Panc1 (cell line): ENCODE data around the gene UGT1A10. TPM values are rescaled to one million over a fixed set of nuclear protein-coding genes. Genes with fewer than 3 reads are reported as not detected.

Experiments
- ATAC-seq: fragments of 200-7000 bp; cut with Tn5 transposase; 2 replicates; pipeline ENCODE4 v1.9.1; 2020; ENCODE audit warnings: mild to moderate bottlenecking, moderate library complexity
- BruUV-seq: library from RNA; stranded (reverse); fragments of 400-500 nt; replicated peaks from 2 replicates; lab custom pipeline; 2021; lab: Mats Ljungman, UMichigan
- CTCF ChIA-PET: fragments of 300-600 bp; sonication (Branson Sonifier 250); formaldehyde crosslinking; loops from one replicate; lab custom pipeline; 2022; ENCODE audit warnings: antibody characterized with exemption; lab: Charles Lee
- POLR2A ChIA-PET: fragments of 300-600 bp; sonication (Branson Sonifier 250); formaldehyde crosslinking; loops from one replicate; lab custom pipeline; 2022; ENCODE audit warnings: antibody characterized with exemption; lab: Charles Lee
- DNase-seq: peaks from one replicate; pipeline ENCODE4 v3.0.0-alpha.2; 2010; ENCODE audit warnings: low read depth, low spot score
- H3K27ac ChIP-seq: 2 replicates; pipeline ENCODE4 v1.5.1; 2011; ENCODE audit warnings: mild to moderate bottlenecking, low read length, inconsistent platforms
- H3K27me3 ChIP-seq: fragments of 200-500 bp; sonication (Bioruptor generic); 2 replicates; pipeline ENCODE4 v1.6.0; 2014; ENCODE audit warnings: low read length, inconsistent platforms; ENCODE audit not compliant: control insufficient read depth, insufficient read depth
- H3K36me3 ChIP-seq: fragments of 200-500 bp; sonication (Bioruptor generic); 2 replicates; pipeline ENCODE4 v1.5.1; 2014; ENCODE audit warnings: inconsistent platforms, mild to moderate bottlenecking, low read length, moderate library complexity; ENCODE audit not compliant: control insufficient read depth, insufficient read depth
- H3K4me1 ChIP-seq: 2 replicates; pipeline ENCODE4 v1.5.1; 2011; ENCODE audit warnings: inconsistent platforms, mild to moderate bottlenecking, low read length, moderate library complexity; ENCODE audit not compliant: control insufficient read depth, insufficient read depth
- H3K4me3 ChIP-seq, 2 experiments: 2 replicates each; pipeline ENCODE4 v1.5.1; 2011 to 2012; ENCODE audit warnings: low read depth in 2 of 2, low read length in 2 of 2, mild to moderate bottlenecking in 2 of 2, inconsistent platforms in 1 of 2, moderate library complexity in 1 of 2
- H3K9me3 ChIP-seq: fragments of 200-500 bp; sonication (Bioruptor generic); 2 replicates; pipeline ENCODE4 v1.5.1; 2014; ENCODE audit warnings: low read depth, mild to moderate bottlenecking, inconsistent platforms, low read length, moderate library complexity; ENCODE audit not compliant: control insufficient read depth, insufficient read depth
- CTCF ChIP-seq: fragments of 450-650 bp; IDR thresholded peaks from 2 replicates; pipeline ENCODE4 v1.5.1; 2017; ENCODE audit warnings: mild to moderate bottlenecking
- POLR2AphosphoS5 ChIP-seq: IDR thresholded peaks from 2 replicates; pipeline ENCODE4 v1.6.1; 2012; ENCODE audit warnings: mild to moderate bottlenecking, low read depth, low read length, moderate library complexity
- REST ChIP-seq, 2 experiments: IDR thresholded peaks; 2 replicates each; pipeline ENCODE4 v1.6.1; 2011 to 2012; ENCODE audit warnings: low read depth in 2 of 2, control low read depth in 1 of 2, low read length in 1 of 2, mild to moderate bottlenecking in 1 of 2, moderate library complexity in 1 of 2; ENCODE audit not compliant: insufficient read depth in 1 of 2
- SIN3A ChIP-seq: IDR thresholded peaks from 2 replicates; pipeline ENCODE4 v1.6.1; 2012; ENCODE audit warnings: low read depth, mild to moderate bottlenecking, low read length, moderate library complexity, borderline replicate concordance; ENCODE audit not compliant: insufficient read depth
- TCF7L2 ChIP-seq: IDR thresholded peaks from 2 replicates; pipeline ENCODE4 v1.6.1; 2011; ENCODE audit warnings: mild to moderate bottlenecking, low read depth, low read length, inconsistent platforms
- in situ Hi-C: cut with HindIII; loops from 2 replicates; pipeline ENCODE4 v1.10.0; 2016; ENCODE audit warnings: low sequenced_read_pairs, low pct_unique_long_range_greater_than_20kb
- intact Hi-C: fragments of 100-400 bp; cut with micrococcal nuclease; formaldehyde crosslinking; loops from one replicate; pipeline ENCODE4 v1.10.0; 2022; ENCODE audit not compliant: unreplicated experiment
- total RNA-seq: library from RNA; stranded (reverse); gene quantifications from one replicate; pipeline ENCODE4 v1.2.1, GENCODE V29; 2021; ENCODE audit not compliant: unreplicated experiment

UGT1A10 gene
- total RNA-seq, 1 experiment from 2014 or later: not detected

- no TSS peak for BruUV-seq
- Histone ChIP-seq H3K4me1 (no peaks in the 10 kb centered on the region), H3K27me3 (no peaks in the 10 kb centered on the region), H3K27ac (no peak overlapping the region), H3K4me3 (no peak overlapping the region), H3K9me3 (no peaks in the 10 kb centered on the region), H3K36me3 (no peaks in the 10 kb centered on the region)
- no peak for TF ChIP-seq TCF7L2
- ATAC-seq (no peak), DNase-seq (no peak)
- in situ Hi-C loops: no loop called here
- ChIA-PET POLR2A (no interaction called here), CTCF (no interaction called here)
- intact Hi-C loops: no loop called here
Observed at GRCh38 chr2:233740870-233741269, 104.6 kb downstream of the UGT1A10 start.

- H3K9me3 ChIP-seq: no peaks in the 10 kb centered on the region
- in situ Hi-C loops: no loop called here
- intact Hi-C loops: no loop called here
- no peaks in the 10 kb centered on the region for H3K27me3 ChIP-seq
- no peak overlapping the region for H3K4me3 ChIP-seq
- ATAC-seq: no peak
- BruUV-seq: no TSS peak
- H3K36me3 ChIP-seq: no peaks in the 10 kb centered on the region
- POLR2A ChIA-PET: no interaction called here
- H3K27ac ChIP-seq: no peak overlapping the region
- H3K4me1 ChIP-seq: no peaks in the 10 kb centered on the region
- CTCF ChIA-PET: no interaction called here
- DNase-seq: no peak
- TF ChIP-seq REST (IDR thresholded peaks at IDR 0.05; ENCODE audit: insufficient read depth in 1 of 2, low read depth in 2 of 2, low read length in 1 of 2) (no peak), CTCF (no peak), POLR2AphosphoS5 (no peak), TCF7L2 (no peak), SIN3A (no peak)
Observed at GRCh38 chr2:233743464-233744259, 107.4 kb downstream of the UGT1A10 start.

- no TSS peak for BruUV-seq
- Histone ChIP-seq H3K27me3 (no peaks in the 10 kb centered on the region), H3K4me1 (no peaks in the 10 kb centered on the region), H3K27ac (no peak overlapping the region), H3K4me3 (no peak overlapping the region), H3K36me3 (no peaks in the 10 kb centered on the region), H3K9me3 (no peaks in the 10 kb centered on the region)
- DNase-seq: no peak
- no peak for ATAC-seq
- TF ChIP-seq REST (IDR thresholded peaks at IDR 0.05; ENCODE audit: insufficient read depth in 1 of 2, low read depth in 2 of 2, low read length in 1 of 2) (no peak), POLR2AphosphoS5 (no peak), SIN3A (no peak), TCF7L2 (no peak), CTCF (no peak)
- intact Hi-C loops: no loop called here
- ChIA-PET POLR2A (no interaction called here), CTCF (no interaction called here)
- in situ Hi-C loops: no loop called here
Observed at GRCh38 chr2:233745073-233745755, 109.0 kb downstream of the UGT1A10 start.
